Putamen (tissue), 1 donor: ENCODE data around the gene DISP3.

Experiments used
- DNase-seq: peaks from one replicate; pipeline ENCODE4 v3.0.0-alpha.2; 2016; ENCODE audit warnings: low spot score

Gene DISP3, protein sequence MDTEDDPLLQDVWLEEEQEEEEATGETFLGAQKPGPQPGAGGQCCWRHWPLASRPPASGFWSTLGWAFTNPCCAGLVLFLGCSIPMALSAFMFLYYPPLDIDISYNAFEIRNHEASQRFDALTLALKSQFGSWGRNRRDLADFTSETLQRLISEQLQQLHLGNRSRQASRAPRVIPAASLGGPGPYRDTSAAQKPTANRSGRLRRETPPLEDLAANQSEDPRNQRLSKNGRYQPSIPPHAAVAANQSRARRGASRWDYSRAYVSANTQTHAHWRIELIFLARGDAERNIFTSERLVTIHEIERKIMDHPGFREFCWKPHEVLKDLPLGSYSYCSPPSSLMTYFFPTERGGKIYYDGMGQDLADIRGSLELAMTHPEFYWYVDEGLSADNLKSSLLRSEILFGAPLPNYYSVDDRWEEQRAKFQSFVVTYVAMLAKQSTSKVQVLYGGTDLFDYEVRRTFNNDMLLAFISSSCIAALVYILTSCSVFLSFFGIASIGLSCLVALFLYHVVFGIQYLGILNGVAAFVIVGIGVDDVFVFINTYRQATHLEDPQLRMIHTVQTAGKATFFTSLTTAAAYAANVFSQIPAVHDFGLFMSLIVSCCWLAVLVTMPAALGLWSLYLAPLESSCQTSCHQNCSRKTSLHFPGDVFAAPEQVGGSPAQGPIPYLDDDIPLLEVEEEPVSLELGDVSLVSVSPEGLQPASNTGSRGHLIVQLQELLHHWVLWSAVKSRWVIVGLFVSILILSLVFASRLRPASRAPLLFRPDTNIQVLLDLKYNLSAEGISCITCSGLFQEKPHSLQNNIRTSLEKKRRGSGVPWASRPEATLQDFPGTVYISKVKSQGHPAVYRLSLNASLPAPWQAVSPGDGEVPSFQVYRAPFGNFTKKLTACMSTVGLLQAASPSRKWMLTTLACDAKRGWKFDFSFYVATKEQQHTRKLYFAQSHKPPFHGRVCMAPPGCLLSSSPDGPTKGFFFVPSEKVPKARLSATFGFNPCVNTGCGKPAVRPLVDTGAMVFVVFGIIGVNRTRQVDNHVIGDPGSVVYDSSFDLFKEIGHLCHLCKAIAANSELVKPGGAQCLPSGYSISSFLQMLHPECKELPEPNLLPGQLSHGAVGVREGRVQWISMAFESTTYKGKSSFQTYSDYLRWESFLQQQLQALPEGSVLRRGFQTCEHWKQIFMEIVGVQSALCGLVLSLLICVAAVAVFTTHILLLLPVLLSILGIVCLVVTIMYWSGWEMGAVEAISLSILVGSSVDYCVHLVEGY (N-terminal part only)

DNA sequence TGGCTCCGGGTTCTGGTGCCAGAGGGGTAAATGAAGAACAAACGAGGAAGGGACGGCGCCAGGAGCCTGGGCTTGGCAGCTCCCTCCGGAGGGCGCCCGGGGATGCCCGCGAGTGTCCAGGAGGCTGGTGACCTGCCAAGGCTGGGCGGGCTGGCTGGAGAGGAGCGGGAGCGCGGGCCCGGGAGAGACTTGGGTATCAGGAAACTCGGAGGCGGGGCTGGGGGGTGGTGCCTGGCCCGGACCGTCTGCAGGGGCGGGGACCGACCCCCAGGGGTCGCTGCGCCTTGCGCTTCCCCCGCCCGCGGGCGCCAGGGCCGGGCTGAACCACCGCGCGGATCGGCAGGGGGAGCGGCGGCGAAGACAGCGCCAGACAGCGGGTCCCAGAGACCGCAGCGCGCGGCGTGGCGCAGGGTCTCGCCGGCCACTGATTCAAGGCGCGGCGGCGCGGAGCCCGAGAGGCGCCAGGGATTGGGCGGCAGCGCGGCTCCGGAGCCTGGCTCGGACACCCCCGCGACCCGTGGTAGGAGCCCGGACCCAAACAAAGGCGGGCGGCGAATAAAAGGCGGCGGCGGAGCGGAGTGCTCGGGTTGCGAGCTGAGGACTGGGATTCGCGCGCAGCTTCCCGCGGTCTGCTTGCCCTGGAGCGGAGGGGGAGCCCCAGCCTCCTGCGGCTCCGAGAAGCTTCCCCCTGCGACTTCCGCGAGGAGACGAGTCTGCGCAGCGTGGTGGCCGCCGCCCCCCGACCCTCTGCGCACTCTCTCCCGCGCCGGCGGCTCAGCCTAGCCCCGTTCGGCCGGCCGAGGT, at the start of gene DISP3:
TSS of gene DISP3 (plus strand) at position 585 of the 804 bp plus-strand sequence. CDS start 21,838 bp downstream, outside the sequence.
- peak; percentile 84 for DNase-seq

DNA sequence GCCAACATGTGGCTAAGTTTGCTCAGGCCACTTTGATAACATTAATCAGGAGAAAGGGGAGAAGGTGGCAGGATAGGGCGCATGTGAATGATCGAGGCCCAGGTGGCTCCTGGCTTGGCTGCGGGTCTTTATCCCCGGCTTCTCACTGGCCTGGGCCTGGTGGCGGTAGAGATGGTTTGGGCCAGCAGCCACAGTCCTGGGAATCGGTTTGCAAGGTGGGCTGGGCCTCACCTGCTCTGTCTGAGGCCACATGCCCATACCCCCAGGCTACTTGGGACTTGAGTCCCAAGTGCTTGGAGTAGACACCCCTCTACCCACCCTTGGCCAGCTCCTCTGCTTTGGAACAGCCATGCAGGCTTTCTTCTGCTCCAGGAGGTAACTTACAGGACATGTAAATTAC, 49.7 kb upstream of the DISP3 start:
- DNase-seq, result no peak

DNA sequence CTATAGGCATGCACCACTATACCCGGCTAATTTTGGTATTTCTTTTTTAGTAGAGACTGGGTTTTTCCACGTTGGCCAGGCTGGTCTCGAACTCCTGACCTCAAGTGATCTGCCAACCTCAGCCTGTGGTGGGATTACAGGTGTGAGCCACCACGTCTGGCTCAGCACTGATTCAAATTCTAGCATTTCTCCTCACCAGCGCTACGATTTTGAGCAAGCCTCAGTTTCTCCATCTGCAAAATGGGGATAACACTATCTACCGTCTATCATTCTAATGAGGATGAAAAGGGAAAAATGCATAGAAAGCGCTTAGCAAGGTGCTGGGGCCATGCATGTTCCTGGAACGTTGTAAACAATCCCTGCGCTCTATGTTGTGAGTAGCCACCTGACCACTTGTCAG, 49.0 kb upstream of the DISP3 start:
- DNase-seq, result no peak

DNA sequence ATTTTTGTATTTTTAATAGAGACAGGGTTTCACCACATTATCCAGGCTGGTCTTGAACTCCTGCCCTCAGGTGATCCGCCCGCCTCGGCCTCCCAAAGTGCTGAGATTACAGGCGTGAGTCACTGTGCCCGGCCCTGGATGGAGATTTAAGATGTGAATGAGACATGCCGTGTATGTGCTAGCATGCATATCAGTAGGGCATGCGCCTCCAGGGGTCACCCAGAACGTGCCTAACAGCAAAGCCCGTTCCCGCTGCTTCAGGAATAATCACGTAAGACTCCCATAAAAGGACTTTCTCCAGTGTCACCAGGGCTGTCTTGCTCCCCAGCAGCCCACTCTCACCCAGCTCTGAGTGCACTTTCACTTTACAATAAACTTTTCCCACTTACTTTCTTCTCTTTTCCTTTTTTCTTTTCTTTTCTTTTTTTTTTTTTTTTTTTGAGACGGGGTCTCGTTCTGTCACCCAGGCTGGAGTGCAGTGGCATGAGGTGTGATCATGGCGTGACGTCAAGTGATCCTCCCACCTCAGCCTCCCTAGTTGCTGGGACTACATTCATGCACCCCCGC, 46.9 kb upstream of the DISP3 start:
- no peak for DNase-seq

DNA sequence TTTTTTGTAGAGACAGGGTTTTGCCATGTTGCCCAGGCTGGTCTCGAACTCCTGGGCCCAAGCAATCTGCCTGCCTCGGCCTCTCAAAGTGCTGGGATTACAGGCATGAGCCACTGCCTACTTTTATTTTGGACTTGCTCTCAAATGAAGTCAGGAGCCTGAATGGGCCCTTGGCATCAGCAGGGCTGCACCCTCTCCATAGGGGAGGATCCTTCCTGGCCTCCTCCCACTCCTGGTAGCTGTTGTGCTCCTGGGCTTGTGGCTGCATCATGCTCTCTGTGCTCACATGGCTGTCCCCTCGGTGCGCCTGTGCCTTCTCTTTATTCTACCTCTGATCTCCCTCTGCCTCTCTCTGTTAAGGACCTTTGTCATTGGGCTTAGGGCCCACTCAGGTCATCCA, 46.4 kb upstream of the DISP3 start:
- DNase-seq, result no peak

DNA sequence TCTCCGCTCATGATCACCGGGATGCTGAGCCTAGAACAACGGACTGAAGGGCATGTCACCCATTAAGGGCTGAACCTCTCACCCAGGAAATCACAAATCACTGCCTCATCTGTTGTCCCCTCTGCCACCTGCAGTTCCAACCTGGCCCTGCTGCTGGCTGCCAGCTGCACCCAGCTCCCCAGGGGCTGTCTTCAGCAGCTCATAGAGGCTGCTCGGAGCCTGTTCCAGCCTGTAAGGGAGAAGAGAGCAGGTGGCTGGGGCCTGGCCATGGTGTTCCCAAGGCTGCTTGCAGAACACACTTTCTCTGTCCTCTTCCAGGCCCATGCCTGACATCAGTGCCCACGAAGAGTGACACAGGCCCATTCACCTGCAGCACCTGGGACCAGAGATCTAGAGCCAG, 44.5 kb upstream of the DISP3 start:
- DNase-seq, result no peak

DNA sequence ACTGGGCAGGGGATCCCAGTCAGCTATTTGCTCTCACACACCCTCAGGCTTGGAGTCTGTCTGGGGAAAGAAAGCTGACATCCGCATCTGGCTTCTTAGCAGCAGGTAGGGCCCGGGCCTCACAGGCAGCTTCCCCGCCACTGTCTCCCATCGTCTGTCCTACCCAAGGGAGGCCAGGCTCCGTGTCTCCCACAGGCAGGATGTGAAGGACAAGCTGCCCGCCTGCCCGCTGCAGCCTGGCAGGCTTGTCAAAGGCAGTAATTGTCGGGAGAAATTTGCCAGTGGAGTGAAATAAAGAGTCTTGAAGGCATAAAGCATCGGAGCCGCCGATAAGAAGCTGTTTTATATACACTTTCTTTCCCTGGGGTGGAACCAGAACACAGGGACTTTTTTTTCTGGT, 44.0 kb upstream of the DISP3 start:
- DNase-seq, result no peak

DNA sequence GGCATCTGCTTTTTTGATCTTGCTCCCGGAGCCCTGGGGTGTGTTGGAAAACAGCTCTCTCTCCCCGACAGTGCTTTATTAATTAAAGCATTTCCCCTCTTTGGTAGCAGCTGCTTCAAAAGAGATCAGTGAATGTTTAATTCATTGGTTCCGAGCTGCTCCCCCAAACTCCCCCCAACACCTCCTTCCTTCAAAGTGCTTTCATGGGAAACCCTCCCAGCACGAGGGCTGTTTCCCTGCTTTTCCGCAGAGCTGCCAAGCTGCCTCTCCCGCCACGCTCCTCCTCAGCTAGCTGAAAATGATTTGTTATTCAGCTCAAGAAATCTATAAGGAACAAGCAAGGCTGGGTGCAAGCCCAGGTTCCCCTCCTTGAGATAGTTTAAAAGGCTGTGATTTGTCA, 40.0 kb upstream of the DISP3 start:
- no peak for DNase-seq

DNA sequence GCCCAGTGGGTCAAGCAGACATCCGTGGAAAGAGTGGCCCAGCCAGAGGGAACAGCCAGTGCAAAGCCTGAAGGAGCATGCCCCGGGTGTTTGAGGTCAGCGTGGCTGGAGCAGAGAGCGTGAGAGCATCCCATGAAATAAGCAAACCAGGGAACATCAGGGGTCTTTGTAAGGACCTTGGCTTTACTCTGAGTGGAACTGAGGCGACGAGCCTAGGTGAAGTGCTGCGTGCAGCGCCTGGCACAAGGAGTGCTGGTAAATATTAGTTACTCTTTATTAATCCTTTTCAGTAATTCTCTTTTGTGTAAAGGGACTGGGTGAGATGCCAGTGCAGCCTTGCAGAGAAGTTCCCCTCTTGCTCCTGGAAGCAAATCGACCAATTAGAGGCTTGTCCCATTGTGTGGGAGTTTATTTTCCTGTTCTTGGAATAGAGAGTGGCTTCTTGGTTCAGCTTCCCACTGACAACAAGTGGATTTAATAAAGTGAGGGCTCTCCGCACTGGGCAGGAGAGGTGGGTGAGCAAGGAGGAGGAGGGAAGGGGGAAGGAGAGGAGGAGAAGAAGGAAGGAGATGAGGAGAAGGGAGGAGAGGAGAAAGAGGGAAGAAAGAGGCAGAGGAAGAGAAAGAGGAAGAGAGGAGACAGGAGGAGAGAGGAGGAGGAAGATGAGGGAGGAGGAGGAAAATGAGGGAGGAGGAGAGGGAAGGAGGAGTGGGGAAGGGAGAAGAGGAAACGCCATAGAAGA, 37.6 kb upstream of the DISP3 start:
- DNase-seq, result peak; percentile 64

DNA sequence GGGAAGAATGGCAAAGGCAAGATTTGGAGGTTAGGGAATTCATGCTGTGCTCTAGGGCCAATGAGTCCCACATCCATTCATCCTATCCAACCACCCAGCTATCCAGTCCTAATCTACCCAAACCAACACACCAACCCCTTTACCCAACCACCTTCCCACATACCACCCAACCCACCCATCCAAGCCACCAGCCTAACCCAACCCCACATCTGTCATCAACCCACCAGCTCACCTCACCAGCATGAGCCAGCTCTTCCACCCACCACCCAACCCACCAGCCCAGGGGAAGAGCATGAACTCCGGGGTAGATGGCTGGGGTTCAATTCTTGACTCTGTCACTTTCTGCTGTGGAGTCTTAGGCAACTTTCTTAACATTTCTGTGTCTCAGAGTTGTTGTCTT, 35.9 kb upstream of the DISP3 start:
- no peak for DNase-seq

DNA sequence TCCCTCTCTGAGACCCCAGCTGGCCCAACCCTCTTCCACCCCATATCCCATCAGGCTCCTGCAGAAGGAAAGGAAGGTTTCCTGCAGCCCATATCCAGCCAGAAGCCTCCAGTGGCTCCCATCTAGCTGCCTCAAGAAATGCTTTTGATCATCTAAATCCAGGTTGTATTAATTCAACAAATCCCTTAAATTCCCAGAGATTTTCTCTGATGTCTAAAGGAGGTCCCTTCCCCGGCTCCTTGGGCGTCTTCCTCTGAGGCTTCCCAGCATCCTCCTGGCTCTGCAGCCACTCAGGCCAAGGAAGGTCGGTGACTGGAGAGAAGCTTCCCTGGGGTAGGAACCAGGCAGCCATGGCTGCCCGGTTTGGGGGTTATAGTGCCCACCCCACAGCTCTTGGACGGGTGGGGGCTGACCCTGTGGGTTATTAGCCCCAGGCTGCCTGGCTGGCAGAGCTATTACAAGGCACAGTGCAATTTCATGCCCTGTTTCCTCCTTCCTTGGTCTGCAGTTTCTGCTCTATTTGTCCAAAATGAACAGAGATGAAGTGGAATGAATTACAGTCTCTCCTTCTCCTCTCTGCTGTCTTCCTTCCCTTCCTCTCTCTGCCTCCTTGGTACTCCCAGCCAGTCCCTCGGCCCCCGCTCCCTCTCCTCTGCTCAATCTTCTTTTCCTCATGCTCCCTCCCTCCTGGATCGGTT, 34.8 kb upstream of the DISP3 start:
- DNase-seq, result no peak

DNA sequence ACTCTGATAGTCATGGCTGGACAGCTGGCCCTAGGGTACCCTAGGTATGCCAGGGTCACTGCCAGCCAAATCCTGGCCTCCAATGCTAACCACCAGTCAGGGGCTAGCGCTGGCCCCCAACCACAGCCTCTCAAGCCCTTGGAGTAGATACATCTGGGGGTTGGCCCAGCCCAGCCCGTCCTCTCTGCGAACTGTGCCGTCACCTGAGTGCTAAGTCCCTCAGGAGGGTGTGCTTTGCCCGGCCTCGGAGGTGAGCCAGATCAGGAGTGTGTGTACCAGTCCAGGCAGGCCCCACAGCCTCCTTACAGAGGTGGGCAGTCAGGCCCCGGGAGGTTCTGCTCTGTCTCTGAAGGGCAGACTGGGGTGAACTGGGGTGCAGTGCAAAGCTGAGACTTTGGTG, 34.0 kb upstream of the DISP3 start:
- no peak for DNase-seq

DNA sequence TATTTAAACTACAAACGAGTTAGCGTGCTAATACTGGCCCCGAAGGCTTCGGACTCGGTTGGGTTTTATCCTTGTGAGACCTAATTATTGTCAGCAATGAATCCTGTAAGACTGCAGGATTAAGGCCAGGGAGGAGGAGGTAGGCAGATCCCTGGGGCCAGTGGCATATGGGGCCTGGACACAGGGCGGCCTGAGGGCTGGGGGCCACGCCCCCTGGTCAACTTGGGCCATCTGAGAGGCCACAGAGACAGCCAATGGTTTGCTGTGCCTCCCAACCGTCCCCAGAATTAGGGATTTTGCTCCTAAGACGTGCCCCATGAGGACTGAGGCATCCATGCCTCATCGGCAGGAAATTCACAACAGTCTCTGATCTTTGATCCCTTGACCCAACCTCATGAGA, 31.1 kb upstream of the DISP3 start:
- no peak for DNase-seq

DNA sequence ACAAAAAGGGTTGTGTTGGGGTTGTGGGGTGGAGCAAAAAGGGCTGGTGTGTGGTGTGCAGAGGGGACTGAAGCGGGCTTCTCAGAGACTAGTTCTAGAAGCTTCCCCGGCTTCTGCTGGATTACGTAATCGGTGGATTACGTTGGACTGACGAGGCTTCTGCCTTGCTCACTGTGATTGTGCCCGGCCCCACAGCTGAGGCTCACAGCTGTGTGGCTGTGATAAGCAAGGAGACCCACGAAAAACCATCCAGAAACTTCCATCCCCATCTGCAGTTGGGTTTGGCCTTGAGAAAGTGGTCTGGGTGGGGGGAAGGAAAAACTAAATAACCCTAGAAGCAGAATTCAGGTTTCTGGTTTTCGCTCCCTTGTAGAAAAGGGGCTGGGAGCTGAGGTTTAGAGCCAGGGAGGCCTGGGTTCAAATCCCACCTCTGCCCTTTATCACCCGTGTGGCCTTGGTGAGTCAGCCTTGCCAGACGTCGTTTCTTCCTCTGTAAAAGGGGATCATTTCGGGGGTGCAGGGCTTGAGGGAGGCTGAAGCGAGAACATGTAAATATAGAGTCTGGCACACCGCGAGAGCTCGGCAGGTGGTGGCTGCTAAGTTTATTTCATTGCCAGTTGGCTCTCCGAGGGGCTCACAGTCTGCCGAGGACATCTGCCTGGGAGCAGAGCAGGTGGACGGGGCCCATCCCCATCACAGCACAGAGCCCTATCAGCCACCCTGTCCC, 30.4 kb upstream of the DISP3 start:
- no peak for DNase-seq

DNA sequence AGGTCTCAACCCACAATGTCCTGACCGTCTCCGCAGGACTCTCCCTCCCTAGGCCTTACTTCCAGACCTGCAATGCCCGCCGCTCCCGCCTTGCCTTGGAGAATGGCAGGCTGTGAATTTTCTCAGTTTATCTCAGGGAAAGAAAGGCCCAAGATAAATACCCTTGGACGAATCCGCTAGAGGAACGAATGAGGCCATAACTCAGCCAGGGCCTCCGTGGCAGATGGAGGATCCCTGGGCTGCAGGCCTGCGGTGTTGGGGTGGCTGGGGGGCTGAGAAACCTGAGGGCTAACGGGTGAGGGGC, 29.9 kb upstream of the DISP3 start:
- no peak for DNase-seq

DNA sequence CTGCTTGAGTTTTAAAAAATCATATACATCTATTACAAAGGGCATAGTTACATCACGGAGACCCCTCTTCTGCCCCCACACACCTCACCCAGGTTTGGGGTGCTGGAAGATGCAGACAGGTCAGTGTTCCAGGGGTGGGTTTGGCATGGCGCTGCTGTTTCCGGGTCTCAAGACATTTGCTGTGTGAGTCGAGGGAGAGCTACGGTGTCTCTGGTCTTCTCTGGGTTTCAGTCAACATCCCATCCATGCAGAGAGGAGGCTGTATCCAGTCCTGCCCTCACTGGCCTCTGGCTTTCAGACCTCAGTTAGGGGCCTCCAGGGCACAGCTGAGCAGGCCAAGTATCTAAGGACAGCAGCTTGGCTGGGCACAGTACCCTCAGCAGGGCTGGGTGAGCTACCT, 28.6 kb upstream of the DISP3 start:
- no peak for DNase-seq

DNA sequence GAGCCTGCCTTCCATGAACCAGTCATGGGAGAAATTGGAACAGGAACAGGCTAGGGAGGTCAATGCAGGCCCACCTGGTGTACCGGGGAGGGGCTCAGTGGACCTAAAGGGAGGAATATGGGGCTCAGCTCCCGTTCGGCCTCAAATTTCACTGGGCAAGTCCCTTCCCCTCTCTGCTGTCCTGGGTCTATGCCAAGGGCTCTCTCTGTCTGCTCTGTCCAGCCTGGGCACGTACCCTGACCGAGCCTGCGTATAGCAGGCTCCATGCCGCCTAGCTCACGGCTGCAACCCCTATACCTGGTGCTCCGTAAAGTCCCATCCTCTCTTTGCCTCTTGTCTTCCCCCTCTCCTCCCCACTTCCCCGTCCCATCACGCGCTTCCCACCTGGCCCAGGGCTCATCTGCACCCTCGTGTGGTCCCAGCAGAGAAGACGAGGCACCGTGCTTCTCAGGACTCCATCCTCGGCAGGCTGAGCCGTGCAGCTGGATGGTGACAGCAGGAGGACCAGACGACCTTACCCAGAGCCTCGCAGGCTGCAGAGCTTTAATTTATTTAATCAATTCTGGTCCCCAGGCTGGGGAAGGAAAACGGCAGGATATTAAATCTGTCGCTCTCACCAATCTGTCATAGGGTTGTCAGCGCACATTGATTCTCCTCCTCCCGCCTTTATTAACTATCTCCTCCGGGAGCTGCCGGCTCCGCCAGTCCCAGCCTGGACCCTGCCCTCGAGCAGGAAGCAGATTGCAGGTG, 25.0 kb upstream of the DISP3 start:
- DNase-seq, result no peak

DNA sequence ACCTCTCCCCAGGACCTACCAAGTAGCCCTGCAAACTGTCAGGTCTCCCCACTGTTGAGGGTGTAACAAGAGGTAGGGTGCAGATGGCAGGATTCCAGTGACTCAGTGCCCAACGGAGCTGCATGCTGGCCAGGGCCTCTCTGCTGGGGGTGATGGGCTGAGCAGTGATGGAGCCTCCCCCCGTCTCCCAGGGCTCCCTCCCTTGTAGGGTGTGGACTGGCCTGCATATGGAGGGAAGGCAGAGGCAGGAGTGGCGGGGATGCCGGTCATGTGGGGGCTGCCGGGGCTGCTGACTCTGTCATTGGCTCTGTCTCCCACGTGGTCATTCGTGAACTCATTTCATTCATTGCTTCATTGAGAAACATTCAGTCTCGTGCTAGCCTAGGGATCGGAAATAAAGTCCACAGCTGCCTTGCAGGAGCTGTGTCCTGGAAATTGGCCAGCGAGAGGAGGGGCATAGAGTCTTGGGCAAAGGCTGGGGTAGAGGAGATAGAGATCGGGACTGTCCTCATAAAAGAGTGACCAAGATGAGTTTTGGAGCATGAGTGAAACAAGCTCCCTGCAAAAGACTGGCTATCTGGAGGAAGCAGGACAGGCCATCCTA, 22.9 kb upstream of the DISP3 start:
- no peak for DNase-seq
